B cell (primary cell): ENCODE data around the gene RPL28. TPM values are rescaled to one million over a fixed set of nuclear protein-coding genes. Genes with fewer than 3 reads are reported as not detected.
"Not testable (repeated sequence)": the region's sequence is repeated elsewhere in the genome, so short reads cannot be mapped to it uniquely, and the experiment has no call there.

Experiments used
- ATAC-seq: fragments of 200-7000 bp; cut with Tn5 transposase; one replicate; pipeline ENCODE4 v1.10.0; 2021; ENCODE audit warnings: low read depth, mild to moderate bottlenecking, moderate number of reproducible peaks, moderate library complexity
- CTCF ChIA-PET: fragments of 350-600 bp; sonication (Branson Sonifier 250); formaldehyde crosslinking; loops from one replicate; lab custom pipeline; 2021; ENCODE audit warnings: antibody characterized with exemption, inconsistent platforms; lab: Charles Lee
- POLR2A ChIA-PET: fragments of 350-600 bp; sonication (Branson Sonifier 250); formaldehyde crosslinking; loops from one replicate; lab custom pipeline; 2021; ENCODE audit warnings: antibody characterized with exemption; lab: Charles Lee
- DNase-seq: peaks from one replicate; pipeline ENCODE4 v3.0.0; 2013
- H2AFZ ChIP-seq: 2 replicates; pipeline ENCODE4 v1.6.1; 2012; ENCODE audit warnings: mild to moderate bottlenecking, low read depth, low read length; ENCODE audit not compliant: insufficient read depth, poor library complexity, severe bottlenecking
- H3K27ac ChIP-seq, 2 donors: 1 replicate in 1 of 2; 2 replicates in 1 of 2; pipeline ENCODE4 v1.5.1; 2012 to 2013; ENCODE audit warnings: low read length in 2 of 2, mild to moderate bottlenecking in 2 of 2, moderate library complexity in 1 of 2
- H3K27me3 ChIP-seq, 4 experiments: fragments of 200-600 bp in 1 of 4; sonication (generic) in 1 of 4; replicated peaks in 1 of 4; 1 replicate in 2 of 4; 2 replicates in 2 of 4; pipeline versions ENCODE4 v1.6.1 to v1.7.0; 2013 to 2016; ENCODE audit warnings: low read length in 3 of 4, mild to moderate bottlenecking in 2 of 4, mixed read lengths in 1 of 4, moderate library complexity in 1 of 4; ENCODE audit not compliant: insufficient read depth in 4 of 4, control insufficient read depth in 3 of 4; ENCODE audit errors: control extremely low read depth in 1 of 4
- H3K36me3 ChIP-seq, 2 experiments: replicated peaks in 1 of 2; 1 replicate in 1 of 2; 2 replicates in 1 of 2; pipeline versions ENCODE4 v1.6.1 to v1.7.1; 2013; ENCODE audit warnings: low read length in 1 of 2; ENCODE audit not compliant: insufficient read depth in 2 of 2, control insufficient read depth in 1 of 2; ENCODE audit errors: control extremely low read depth in 1 of 2, extremely low read depth in 1 of 2
- H3K4me1 ChIP-seq, 2 donors: fragments of 200-600 bp in 1 of 2; sonication (generic) in 1 of 2; 1 replicate in 1 of 2; 2 replicates in 1 of 2; pipeline versions ENCODE4 v1.5.1 to v1.6.1; 2013 to 2017; ENCODE audit warnings: low read length in 2 of 2; ENCODE audit not compliant: control insufficient read depth in 2 of 2, insufficient read depth in 2 of 2
- H3K4me2 ChIP-seq: replicated peaks from 2 replicates; pipeline ENCODE3; 2012; ENCODE audit warnings: mild to moderate bottlenecking, low read depth, low read length; ENCODE audit not compliant: poor library complexity, severe bottlenecking
- H3K4me3 ChIP-seq, 5 experiments: fragments of 200-600 bp in 1 of 5; sonication (generic) in 1 of 5; 1 replicate in 3 of 5; 2 replicates in 2 of 5; pipeline versions ENCODE4 v1.5.1 to v1.7.0; 2011 to 2016; ENCODE audit warnings: low read length in 4 of 5, mild to moderate bottlenecking in 4 of 5, low read depth in 2 of 5, control low read depth in 1 of 5, moderate library complexity in 1 of 5; ENCODE audit not compliant: insufficient read depth in 1 of 5; ENCODE audit errors: control extremely low read depth in 1 of 5, extremely low read depth in 1 of 5
- H3K79me2 ChIP-seq: fragments of 200-600 bp; sonication (generic); one replicate; pipeline ENCODE4 v1.6.0; 2016; ENCODE audit warnings: low read length; ENCODE audit not compliant: control insufficient read depth, insufficient read depth
- H3K9ac ChIP-seq: fragments of 200-600 bp; sonication (generic); 2 replicates; pipeline ENCODE4 v1.6.1; 2017; ENCODE audit warnings: mild to moderate bottlenecking, low read length, moderate library complexity
- H3K9me3 ChIP-seq, 3 donors: one replicate each; pipeline versions ENCODE4 v1.6.1 to v1.7.1; 2013; ENCODE audit warnings: low read length in 2 of 3; ENCODE audit not compliant: control insufficient read depth in 2 of 3, insufficient read depth in 1 of 3; ENCODE audit errors: control extremely low read depth in 1 of 3
- H4K20me1 ChIP-seq: 2 replicates; pipeline ENCODE4 v1.6.0; 2012; ENCODE audit warnings: mild to moderate bottlenecking, low read length; ENCODE audit not compliant: insufficient read depth, control insufficient read depth, poor library complexity, severe bottlenecking
- H3K27ac Mint-ChIP-seq: one replicate; pipeline ENCODE4 v1.8.0; 2021; ENCODE audit warnings: mixed read lengths
- H3K27me3 Mint-ChIP-seq: one replicate; pipeline ENCODE4 v1.8.0; 2021; ENCODE audit warnings: mixed read lengths
- H3K4me1 Mint-ChIP-seq: one replicate; pipeline ENCODE4 v1.8.0; 2021; ENCODE audit warnings: mixed read lengths
- H3K4me3 Mint-ChIP-seq: one replicate; pipeline ENCODE4 v1.8.0; 2021; ENCODE audit warnings: mixed read lengths
- H3K9me3 Mint-ChIP-seq: one replicate; pipeline ENCODE4 v1.8.0; 2022; ENCODE audit warnings: mixed read lengths; ENCODE audit not compliant: insufficient read depth
- EZH2 ChIP-seq: IDR thresholded peaks from 2 replicates; pipeline ENCODE4 v1.6.1; 2012; ENCODE audit warnings: borderline replicate concordance, low read depth, mild to moderate bottlenecking, moderate library complexity, low read length; ENCODE audit not compliant: insufficient read depth, poor library complexity, severe bottlenecking
- WGBS: methylation state at CpG from one replicate; pipeline ENCODE4 v1.1.5; 2013; ENCODE audit warnings: missing lambda C conversion rate; ENCODE audit not compliant: insufficient coverage; 5-methylcytosine and 5-hydroxymethylcytosine counted together
- intact Hi-C: fragments of 100-400 bp; cut with micrococcal nuclease; formaldehyde crosslinking; loops from one replicate; pipeline ENCODE4 v1.10.0; 2022
- polyA plus RNA-seq: library from polyadenylated mRNA; depleted of rRNA; stranded (reverse); fragments of >200 nt; gene quantifications from 2 replicates; pipeline ENCODE4 v1.2.3, GENCODE V29; 2012
- total RNA-seq, 2 donors: library from RNA; stranded (reverse); fragments of 120-200 nt in 1 of 2; gene quantifications; 1 replicate in 1 of 2; 2 replicates in 1 of 2; pipeline versions ENCODE4 v1.2.3 to v1.2.4, GENCODE V29; 2013 to 2022
- TF ChIP-seq, protein P1 (sequence below): fragments of 200-600 bp; IDR thresholded peaks from one replicate; pipeline ENCODE4 v1.8.0; 2022; ENCODE audit warnings: antibody characterized with exemption, mild to moderate bottlenecking

Gene RPL28
- total and polyA plus RNA-seq, 2 donors (not counting 1 experiment from before 2014, with no cell fraction given): 2,578 to 4,661 TPM

DNA sequence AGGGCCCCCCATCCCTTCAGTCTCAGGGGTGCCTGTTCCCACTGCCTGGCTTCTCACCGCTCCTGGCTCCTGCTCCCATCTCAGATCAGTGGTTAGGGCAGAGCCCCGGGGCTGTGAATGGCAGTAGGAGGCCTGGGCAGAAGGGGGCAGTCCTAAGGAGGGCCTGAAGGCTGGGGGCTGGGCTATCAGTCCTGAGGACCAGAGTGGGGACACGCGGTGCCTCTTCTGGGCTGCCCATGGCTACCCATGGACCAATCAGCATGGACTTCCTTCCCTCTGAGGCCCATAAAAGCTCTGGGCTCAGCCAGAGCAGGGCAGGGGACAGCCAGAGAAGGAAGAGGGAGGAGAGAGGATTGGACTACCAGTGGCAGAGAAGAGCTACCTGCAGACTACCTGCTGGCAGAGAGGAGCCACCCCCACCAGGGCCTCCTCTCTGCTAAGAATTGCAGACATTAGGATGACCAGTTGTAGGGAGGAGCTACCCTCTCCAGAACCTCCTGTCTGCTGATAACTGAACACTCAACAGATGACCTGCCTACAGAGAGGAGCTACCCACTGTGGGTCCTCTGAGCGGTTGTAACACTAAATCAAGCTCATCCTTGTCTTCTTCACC is 34.0 kb downstream of the RPL28 start:
- Mint-ChIP-seq H3K4me1 (no peaks in the 10 kb centered on the region), H3K9me3 (no peaks in the 10 kb centered on the region), H3K27ac (no peak overlapping the region), H3K4me3 (no peak overlapping the region), H3K27me3 (peaks cover 23% of the 10 kb centered on the region)
- H3K4me3 ChIP-seq: no peak overlapping the region
- ATAC-seq (no peak), DNase-seq (no peak)
- no peaks in the 10 kb centered on the region for H3K36me3 ChIP-seq
- no peaks in the 10 kb centered on the region for H3K4me1 ChIP-seq
- no peak overlapping the region for H3K4me2 ChIP-seq
- peaks cover 0 to 3% (median 0%) of the 10 kb centered on the region in 3 donors for H3K9me3 ChIP-seq
- no peak overlapping the region for H3K9ac ChIP-seq
- 90% methylated on average over 3 of the region's 5 CpGs for WGBS
- TF ChIP-seq, protein P1, sequence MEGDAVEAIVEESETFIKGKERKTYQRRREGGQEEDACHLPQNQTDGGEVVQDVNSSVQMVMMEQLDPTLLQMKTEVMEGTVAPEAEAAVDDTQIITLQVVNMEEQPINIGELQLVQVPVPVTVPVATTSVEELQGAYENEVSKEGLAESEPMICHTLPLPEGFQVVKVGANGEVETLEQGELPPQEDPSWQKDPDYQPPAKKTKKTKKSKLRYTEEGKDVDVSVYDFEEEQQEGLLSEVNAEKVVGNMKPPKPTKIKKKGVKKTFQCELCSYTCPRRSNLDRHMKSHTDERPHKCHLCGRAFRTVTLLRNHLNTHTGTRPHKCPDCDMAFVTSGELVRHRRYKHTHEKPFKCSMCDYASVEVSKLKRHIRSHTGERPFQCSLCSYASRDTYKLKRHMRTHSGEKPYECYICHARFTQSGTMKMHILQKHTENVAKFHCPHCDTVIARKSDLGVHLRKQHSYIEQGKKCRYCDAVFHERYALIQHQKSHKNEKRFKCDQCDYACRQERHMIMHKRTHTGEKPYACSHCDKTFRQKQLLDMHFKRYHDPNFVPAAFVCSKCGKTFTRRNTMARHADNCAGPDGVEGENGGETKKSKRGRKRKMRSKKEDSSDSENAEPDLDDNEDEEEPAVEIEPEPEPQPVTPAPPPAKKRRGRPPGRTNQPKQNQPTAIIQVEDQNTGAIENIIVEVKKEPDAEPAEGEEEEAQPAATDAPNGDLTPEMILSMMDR: no peak
- no peak for TF ChIP-seq EZH2
- intact Hi-C loops: no loop called here
- no peak overlapping the region for H3K27ac ChIP-seq
- CTCF ChIA-PET: interaction anchor here (0.6 to 7.2 kb wide), 6 partner anchors 127 to 332 kb away, joined by 3 to 75 read pairs (median 4); no protein-coding TSS in a partner anchor
- H3K79me2 ChIP-seq: no peaks in the 10 kb centered on the region
- POLR2A ChIA-PET: no interaction called here
- H3K27me3 ChIP-seq: peaks cover 0 to 22% (median 1%) of the 10 kb centered on the region in 4 experiments
- no peaks in the 10 kb centered on the region for H4K20me1 ChIP-seq
- no peak overlapping the region for H2AFZ ChIP-seq

DNA sequence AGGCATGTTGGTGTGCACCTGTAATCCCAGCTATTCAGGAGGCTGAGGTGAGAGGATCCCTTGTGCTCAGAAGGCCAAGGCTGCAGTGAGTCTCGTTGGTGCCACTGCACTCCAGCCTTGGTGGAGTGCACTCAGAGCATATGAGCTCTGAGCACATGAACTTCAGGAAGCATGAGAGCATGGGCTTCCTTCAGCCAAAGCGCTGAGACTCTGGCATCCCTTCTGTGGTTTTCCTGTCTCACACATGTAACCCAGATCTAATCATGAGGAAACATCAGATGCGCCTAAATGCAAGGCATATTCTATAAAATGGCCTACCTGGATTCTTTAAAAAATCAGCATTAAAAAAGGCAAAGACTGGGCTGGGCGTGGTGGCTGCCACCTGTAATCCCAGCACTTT is 35.5 kb downstream of the RPL28 start:
- H3K4me2 ChIP-seq, H3K9me3 ChIP-seq, H3K27ac Mint-ChIP-seq, H3K36me3 ChIP-seq, H3K4me1 Mint-ChIP-seq, DNase-seq, H2AFZ ChIP-seq, intact Hi-C loops, H3K4me3 Mint-ChIP-seq, H3K27ac ChIP-seq, ATAC-seq, H3K4me3 ChIP-seq, H3K9ac ChIP-seq, H4K20me1 ChIP-seq, H3K4me1 ChIP-seq, POLR2A ChIA-PET, H3K79me2 ChIP-seq, H3K9me3 Mint-ChIP-seq: not testable (repeated sequence)
- CTCF ChIA-PET: interaction anchor here (1.4 kb wide), 1 partner anchor 129 kb away, joined by 3 read pairs; no protein-coding TSS in a partner anchor
- peaks cover 0 to 24% (median 3%) of the 10 kb centered on the region in 4 experiments for H3K27me3 ChIP-seq
- H3K27me3 Mint-ChIP-seq: peaks cover 27% of the 10 kb centered on the region
- WGBS: 11% methylated on average over 2 of the region's 4 CpGs
